ENCODE results near the gene PLAC1. TPM values are rescaled to one million over a fixed set of nuclear protein-coding genes. Genes with fewer than 3 reads are reported as not detected.

PLAC1 gene
- total and polyA plus RNA-seq, 2 of the 13 experiments (the other 11 are each of a cell fraction or from before 2014, with no cell fraction given), result 0.40 to 2.7 TPM

DNA sequence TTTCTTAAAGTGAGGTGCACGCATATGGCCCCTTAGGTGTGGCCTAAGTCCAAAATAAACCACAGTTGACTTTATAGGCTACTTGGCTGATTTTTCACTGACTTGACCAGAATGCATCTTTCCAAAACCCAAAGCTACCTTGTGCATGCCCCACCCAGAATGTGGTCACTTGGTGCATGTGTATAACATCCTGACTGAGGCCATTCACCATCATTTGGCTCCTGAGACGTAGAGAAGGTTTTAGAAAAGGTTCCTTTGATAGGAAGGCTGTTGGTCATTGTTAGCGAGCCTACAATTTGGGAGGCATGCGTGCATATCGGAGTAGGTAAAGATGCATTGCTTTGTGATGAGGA is 84.6 kb downstream of the PLAC1 start (continued):
- TF ChIP-seq, protein P1, sequence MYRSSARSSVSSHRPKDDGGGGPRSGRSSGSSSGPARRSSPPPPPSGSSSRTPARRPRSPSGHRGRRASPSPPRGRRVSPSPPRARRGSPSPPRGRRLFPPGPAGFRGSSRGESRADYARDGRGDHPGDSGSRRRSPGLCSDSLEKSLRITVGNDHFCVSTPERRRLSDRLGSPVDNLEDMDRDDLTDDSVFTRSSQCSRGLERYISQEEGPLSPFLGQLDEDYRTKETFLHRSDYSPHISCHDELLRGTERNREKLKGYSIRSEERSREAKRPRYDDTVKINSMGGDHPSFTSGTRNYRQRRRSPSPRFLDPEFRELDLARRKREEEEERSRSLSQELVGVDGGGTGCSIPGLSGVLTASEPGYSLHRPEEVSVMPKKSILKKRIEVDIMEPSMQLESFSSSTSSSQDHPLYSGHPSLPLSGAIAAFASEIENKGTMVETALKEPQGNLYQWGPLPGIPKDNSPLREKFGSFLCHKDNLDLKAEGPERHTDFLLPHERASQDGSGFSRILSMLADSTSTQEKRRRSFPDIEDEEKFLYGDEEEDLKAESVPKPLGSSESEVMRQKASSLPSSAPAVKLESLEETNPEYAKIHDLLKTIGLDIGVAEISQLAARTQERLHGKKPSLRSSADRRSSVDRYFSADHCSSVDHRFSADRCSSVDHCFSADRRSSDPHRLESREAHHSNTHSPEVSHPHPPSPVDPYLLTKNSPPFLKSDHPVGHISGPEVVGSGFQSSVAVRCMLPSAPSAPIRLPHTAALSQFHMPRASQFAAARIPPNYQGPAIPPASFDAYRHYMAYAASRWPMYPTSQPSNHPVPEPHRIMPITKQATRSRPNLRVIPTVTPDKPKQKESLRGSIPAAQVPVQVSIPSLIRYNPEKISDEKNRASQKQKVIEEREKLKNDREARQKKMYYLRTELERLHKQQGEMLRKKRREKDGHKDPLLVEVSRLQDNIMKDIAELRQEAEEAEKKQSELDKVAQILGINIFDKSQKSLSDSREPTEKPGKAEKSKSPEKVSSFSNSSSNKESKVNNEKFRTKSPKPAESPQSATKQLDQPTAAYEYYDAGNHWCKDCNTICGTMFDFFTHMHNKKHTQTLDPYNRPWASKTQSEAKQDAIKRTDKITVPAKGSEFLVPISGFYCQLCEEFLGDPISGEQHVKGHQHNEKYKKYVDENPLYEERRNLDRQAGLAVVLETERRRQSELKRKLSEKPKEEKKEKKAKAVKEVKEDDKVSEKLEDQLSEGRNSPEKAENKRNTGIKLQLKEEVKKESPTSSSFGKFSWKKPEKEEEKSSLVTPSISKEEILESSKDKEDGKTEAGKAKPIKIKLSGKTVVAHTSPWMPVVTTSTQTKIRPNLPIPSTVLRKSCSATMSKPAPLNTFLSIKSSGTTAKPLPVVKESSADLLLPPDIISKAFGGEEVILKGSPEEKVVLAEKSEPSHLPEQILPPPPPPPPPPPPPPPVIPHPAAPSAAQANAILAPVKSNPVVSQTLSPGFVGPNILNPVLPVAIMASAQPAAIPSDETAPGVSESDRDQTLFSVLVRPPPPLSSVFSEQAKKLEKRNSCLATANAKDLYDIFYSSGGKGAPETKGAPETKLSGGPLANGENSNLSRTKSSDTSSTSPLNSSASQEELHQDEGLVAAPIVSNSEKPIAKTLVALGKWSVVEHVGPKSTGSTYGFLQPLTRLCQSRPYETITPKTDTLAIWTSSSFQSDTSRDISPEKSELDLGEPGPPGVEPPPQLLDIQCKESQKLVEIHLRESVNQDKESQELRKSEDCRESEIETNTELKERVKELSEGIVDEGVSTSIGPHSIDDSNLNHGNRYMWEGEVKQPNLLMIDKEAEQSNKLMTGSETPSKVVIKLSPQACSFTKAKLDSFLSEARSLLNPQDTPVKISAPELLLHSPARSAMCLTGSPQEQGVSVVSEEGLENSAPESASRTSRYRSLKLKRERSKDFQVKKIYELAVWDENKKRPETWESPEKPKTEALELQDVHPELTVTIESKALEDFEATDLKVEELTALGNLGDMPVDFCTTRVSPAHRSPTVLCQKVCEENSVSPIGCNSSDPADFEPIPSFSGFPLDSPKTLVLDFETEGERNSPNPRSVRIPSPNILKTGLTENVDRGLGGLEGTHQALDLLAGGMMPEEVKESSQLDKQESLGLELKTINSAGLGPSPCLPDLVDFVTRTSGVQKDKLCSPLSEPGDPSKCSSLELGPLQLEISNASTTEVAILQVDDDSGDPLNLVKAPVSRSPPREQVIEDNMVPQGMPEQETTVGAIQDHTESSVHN (CRISPR knock-in tag; IDR thresholded peaks at IDR 0.05), result no peak
- TF ChIP-seq HOXA9 (CRISPR knock-in tag; IDR thresholded peaks at IDR 0.05; ENCODE audit: borderline replicate concordance), result no peak
- no peak for TF ChIP-seq ATRX (CRISPR knock-in tag; IDR thresholded peaks at IDR 0.05; ENCODE audit: borderline replicate concordance)
- no peak for TF ChIP-seq ZNF672 (CRISPR knock-in tag; IDR thresholded peaks at IDR 0.05)
- no peak for TF ChIP-seq RNF2 (conservative IDR thresholded peaks at IDR 0.05; ENCODE audit: low read depth)

Data from HepG2 (cell line).